ENCODE measurements around the gene SHANK3. TPM values are rescaled to one million over a fixed set of nuclear protein-coding genes. Genes with fewer than 3 reads are reported as not detected.

The SHANK3 gene
- total and polyA plus RNA-seq, 4 donors = 1.1 to 10.0 (median 5.8) TPM

DNA sequence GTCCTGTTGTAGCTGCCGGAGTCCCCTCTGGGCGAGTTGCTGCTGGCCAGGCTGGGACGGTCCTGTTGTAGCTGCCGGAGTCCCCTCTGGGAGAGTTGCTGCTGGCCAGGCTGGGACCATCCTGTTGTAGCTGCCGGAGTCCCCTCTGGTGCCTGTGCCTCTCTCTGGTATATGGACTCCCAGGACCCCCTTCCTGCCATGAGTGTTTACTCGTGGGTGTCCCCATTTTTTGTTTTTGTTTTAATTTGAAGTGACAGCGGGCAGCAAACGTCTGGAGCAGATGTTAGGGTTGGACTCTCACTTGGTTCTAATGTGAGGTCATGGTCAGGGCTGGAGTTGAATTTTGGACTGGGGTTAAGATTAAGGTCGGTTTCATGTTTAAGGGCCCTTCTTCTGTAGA lies 14.2 kb downstream of the SHANK3 start:
- WGBS = 63% methylated on average over 9 of the region's 9 CpGs
- Histone ChIP-seq H3K4me1 (ENCODE audit: control insufficient read depth in 4 of 4, insufficient read depth in 4 of 4, low read length in 3 of 4) (peaks cover 0 to 5% (median 2%) of the 10 kb centered on the region in 4 donors), H3K36me3 (ENCODE audit: control insufficient read depth in 4 of 4, insufficient read depth in 3 of 4, low read depth in 1 of 4, low read length in 3 of 4) (no peaks in the 10 kb centered on the region), H3K9me3 (ENCODE audit: control insufficient read depth in 4 of 4, low read length in 3 of 4) (no peaks in the 10 kb centered on the region), H3K27ac (ENCODE audit: low read depth in 1 of 2, low read length in 2 of 2) (no peak overlapping the region), H3K9ac (ENCODE audit: low read depth in 1 of 2, low read length in 2 of 2) (no peak overlapping the region), H3K4me3 (ENCODE audit: low read depth in 1 of 3, low read length in 3 of 3) (no peak overlapping the region), H3K27me3 (ENCODE audit: control insufficient read depth in 4 of 4, insufficient read depth in 4 of 4, low read length in 3 of 4) (no peaks in the 10 kb centered on the region)
- no peak for DNase-seq (ENCODE audit: low spot score)
- TF ChIP-seq FOXA2 (IDR thresholded peaks at IDR 0.05) (no peak), TAF1 (conservative IDR thresholded peaks at IDR 0.05) (no peak), NR2F2 (IDR thresholded peaks at IDR 0.05) (no peak), YY1 (IDR thresholded peaks at IDR 0.05) (no peak), HNF4A (conservative IDR thresholded peaks at IDR 0.05) (no peak), HNF4G (IDR thresholded peaks at IDR 0.05) (no peak)
- TF ChIP-seq, protein P1, sequence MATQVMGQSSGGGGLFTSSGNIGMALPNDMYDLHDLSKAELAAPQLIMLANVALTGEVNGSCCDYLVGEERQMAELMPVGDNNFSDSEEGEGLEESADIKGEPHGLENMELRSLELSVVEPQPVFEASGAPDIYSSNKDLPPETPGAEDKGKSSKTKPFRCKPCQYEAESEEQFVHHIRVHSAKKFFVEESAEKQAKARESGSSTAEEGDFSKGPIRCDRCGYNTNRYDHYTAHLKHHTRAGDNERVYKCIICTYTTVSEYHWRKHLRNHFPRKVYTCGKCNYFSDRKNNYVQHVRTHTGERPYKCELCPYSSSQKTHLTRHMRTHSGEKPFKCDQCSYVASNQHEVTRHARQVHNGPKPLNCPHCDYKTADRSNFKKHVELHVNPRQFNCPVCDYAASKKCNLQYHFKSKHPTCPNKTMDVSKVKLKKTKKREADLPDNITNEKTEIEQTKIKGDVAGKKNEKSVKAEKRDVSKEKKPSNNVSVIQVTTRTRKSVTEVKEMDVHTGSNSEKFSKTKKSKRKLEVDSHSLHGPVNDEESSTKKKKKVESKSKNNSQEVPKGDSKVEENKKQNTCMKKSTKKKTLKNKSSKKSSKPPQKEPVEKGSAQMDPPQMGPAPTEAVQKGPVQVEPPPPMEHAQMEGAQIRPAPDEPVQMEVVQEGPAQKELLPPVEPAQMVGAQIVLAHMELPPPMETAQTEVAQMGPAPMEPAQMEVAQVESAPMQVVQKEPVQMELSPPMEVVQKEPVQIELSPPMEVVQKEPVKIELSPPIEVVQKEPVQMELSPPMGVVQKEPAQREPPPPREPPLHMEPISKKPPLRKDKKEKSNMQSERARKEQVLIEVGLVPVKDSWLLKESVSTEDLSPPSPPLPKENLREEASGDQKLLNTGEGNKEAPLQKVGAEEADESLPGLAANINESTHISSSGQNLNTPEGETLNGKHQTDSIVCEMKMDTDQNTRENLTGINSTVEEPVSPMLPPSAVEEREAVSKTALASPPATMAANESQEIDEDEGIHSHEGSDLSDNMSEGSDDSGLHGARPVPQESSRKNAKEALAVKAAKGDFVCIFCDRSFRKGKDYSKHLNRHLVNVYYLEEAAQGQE (IDR thresholded peaks at IDR 0.05) = no peak
- TF ChIP-seq, protein P2, sequence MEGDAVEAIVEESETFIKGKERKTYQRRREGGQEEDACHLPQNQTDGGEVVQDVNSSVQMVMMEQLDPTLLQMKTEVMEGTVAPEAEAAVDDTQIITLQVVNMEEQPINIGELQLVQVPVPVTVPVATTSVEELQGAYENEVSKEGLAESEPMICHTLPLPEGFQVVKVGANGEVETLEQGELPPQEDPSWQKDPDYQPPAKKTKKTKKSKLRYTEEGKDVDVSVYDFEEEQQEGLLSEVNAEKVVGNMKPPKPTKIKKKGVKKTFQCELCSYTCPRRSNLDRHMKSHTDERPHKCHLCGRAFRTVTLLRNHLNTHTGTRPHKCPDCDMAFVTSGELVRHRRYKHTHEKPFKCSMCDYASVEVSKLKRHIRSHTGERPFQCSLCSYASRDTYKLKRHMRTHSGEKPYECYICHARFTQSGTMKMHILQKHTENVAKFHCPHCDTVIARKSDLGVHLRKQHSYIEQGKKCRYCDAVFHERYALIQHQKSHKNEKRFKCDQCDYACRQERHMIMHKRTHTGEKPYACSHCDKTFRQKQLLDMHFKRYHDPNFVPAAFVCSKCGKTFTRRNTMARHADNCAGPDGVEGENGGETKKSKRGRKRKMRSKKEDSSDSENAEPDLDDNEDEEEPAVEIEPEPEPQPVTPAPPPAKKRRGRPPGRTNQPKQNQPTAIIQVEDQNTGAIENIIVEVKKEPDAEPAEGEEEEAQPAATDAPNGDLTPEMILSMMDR (IDR thresholded peaks at IDR 0.05; ENCODE audit: low read depth, low read length, missing input control) = no peak

DNA sequence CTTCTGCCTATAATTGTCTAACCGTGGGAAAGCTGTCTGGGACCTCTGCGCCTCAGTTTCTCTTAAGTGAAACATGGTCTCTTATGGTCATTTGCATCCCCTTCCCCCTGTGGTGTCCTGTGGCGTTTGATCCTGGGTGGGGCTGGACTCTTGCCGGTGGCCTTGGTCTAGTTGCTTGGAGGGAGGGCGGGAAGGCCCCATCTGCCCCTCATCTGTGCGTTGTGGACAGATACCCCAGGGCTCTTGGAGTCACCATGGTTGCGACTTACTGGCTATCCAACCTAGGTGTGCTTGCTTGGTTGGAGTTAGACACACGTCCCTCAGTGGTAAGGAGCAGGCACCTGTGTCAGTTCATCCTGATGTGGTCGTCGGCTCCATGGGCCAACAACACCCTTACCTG lies 15.2 kb downstream of the SHANK3 start:
- DNase-seq (ENCODE audit: low spot score) = no peak
- no peak overlapping the region for H3K4me3 ChIP-seq (ENCODE audit: low read depth in 1 of 3, low read length in 3 of 3)

More for the DNA sequence above, 15.2 kb downstream of the SHANK3 start:
- no peaks in the 10 kb centered on the region for H3K9me3 ChIP-seq (ENCODE audit: control insufficient read depth in 4 of 4, low read length in 3 of 4)
- no peak overlapping the region for H3K27ac ChIP-seq (ENCODE audit: low read depth in 1 of 2, low read length in 2 of 2)
- H3K4me1 ChIP-seq (ENCODE audit: control insufficient read depth in 4 of 4, insufficient read depth in 4 of 4, low read length in 3 of 4) = peaks cover 0 to 5% (median 2%) of the 10 kb centered on the region in 4 donors
- H3K27me3 ChIP-seq (ENCODE audit: control insufficient read depth in 4 of 4, insufficient read depth in 4 of 4, low read length in 3 of 4) = no peaks in the 10 kb centered on the region
- no peak overlapping the region for H3K9ac ChIP-seq (ENCODE audit: low read depth in 1 of 2, low read length in 2 of 2)
- 95% methylated on average over 10 of the region's 10 CpGs for WGBS
- TF ChIP-seq YY1 (IDR thresholded peaks at IDR 0.05) (no peak), HNF4A (conservative IDR thresholded peaks at IDR 0.05) (no peak), NR2F2 (IDR thresholded peaks at IDR 0.05) (no peak), RXRA (IDR thresholded peaks at IDR 0.05) (no peak), SP1 (IDR thresholded peaks at IDR 0.05) (no peak), FOXA1 (IDR thresholded peaks at IDR 0.05) (no peak), FOXA2 (IDR thresholded peaks at IDR 0.05) (no peak)
- TF ChIP-seq, protein P1 (IDR thresholded peaks at IDR 0.05) = no peak
- TF ChIP-seq, protein P3, sequence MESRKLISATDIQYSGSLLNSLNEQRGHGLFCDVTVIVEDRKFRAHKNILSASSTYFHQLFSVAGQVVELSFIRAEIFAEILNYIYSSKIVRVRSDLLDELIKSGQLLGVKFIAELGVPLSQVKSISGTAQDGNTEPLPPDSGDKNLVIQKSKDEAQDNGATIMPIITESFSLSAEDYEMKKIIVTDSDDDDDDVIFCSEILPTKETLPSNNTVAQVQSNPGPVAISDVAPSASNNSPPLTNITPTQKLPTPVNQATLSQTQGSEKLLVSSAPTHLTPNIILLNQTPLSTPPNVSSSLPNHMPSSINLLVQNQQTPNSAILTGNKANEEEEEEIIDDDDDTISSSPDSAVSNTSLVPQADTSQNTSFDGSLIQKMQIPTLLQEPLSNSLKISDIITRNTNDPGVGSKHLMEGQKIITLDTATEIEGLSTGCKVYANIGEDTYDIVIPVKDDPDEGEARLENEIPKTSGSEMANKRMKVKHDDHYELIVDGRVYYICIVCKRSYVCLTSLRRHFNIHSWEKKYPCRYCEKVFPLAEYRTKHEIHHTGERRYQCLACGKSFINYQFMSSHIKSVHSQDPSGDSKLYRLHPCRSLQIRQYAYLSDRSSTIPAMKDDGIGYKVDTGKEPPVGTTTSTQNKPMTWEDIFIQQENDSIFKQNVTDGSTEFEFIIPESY (IDR thresholded peaks at IDR 0.05) = no peak
- TF ChIP-seq, protein P2 (IDR thresholded peaks at IDR 0.05; ENCODE audit: low read depth, low read length, missing input control) = no peak
- H3K36me3 ChIP-seq (ENCODE audit: control insufficient read depth in 4 of 4, insufficient read depth in 3 of 4, low read depth in 1 of 4, low read length in 3 of 4) = no peaks in the 10 kb centered on the region

Measured in liver (tissue), 9 donors.